ENCODE results near the gene DCLK1. TPM values are rescaled to one million over a fixed set of nuclear protein-coding genes. Genes with fewer than 3 reads are reported as not detected.

The DCLK1 gene
- total and polyA plus RNA-seq, 9 donors: 42.0 to 109 (median 87.9) TPM

DNA sequence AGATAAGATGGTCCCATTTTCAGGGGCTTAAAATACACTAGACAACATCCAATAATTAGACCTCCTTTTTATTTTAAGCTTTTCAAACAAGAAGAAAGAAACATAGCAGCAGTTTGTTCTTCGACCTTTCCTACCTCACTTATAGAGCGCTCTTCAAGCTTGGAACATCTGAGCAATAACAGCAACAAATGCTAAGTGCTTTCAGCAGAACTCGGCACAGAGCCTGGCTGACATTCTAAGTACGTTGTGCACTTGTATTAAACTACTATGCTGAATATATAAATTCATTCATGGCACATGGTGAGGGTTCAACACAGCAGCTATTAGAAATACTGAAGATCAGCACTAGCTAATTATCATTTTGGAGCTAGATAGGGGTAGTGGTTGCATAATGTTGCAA, 398.6 kb downstream of the DCLK1 start:
- Histone ChIP-seq H3K4me3 (ENCODE audit: low read length) (no peak overlapping the region), H3K4me1 (ENCODE audit: control insufficient read depth, insufficient read depth, low read length) (peaks cover 20% of the 10 kb centered on the region), H3K9me3 (replicated peaks; ENCODE audit: control insufficient read depth, low read depth, low read length) (no peaks in the 10 kb centered on the region), H3K27ac (ENCODE audit: low read length) (no peak overlapping the region), H3K27me3 (ENCODE audit: control insufficient read depth, insufficient read depth, low read length) (no peaks in the 10 kb centered on the region), H3K36me3 (ENCODE audit: control insufficient read depth, insufficient read depth, low read length) (no peaks in the 10 kb centered on the region)
- WGBS (ENCODE audit: insufficient coverage): 80% methylated on average over 1 of the region's 4 CpGs
- peak; percentile 90 for DNase-seq

DNA sequence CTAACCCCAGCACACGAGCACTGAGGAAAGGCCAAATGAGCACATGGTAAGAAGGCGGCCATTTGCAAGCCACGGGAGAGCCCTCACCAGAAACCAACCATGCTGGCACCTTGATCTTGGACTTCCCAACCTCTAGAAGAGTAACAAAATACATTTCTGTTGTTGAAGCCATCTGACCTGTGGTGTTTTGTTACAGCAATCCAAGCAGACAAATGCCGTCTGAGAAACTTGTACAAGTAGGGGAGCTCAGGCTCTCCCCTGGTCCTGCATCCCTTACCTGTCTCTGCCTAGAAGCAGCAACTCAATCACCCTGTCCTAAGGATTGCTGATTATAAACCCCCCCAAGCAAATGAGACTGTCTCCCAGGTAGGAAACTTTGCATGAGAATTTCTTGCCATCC, 399.7 kb downstream of the DCLK1 start:
- DNase-seq: no peak
- no peaks in the 10 kb centered on the region for H3K36me3 ChIP-seq (ENCODE audit: control insufficient read depth, insufficient read depth, low read length)
- H3K27me3 ChIP-seq (ENCODE audit: control insufficient read depth, insufficient read depth, low read length): no peaks in the 10 kb centered on the region
- H3K27ac ChIP-seq (ENCODE audit: low read length): no peak overlapping the region
- peaks cover 20% of the 10 kb centered on the region for H3K4me1 ChIP-seq (ENCODE audit: control insufficient read depth, insufficient read depth, low read length)
- 60% methylated on average over 1 of the region's 4 CpGs for WGBS (ENCODE audit: insufficient coverage)
- no peak overlapping the region for H3K4me3 ChIP-seq (ENCODE audit: low read length)
- H3K9me3 ChIP-seq (replicated peaks; ENCODE audit: control insufficient read depth, low read depth, low read length): no peaks in the 10 kb centered on the region

GRCh38 chr13:35729926-35730627, 401.1 kb downstream of the DCLK1 start:
- H3K9me3 ChIP-seq (replicated peaks; ENCODE audit: control insufficient read depth, low read depth, low read length): no peaks in the 10 kb centered on the region
- DNase-seq: peak; percentile 77

DNA sequence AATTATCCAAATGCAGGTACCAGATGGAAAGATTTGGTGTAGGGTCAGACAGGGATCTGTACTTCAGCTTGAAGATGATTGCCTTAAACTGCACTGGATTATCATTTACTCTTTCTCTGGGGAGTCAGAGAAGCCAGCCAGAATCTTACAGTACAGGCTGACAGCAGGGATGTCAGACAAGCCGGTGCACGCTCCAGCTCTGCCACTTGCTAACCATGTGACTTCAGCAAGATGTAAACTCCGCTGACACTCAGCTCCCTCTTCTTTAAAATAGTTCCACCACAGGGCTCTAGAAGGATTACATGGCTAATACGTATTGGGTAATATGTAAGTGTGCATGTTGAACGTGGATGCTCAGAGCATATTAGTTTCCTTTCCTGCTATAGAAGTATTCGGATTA, 403.3 kb downstream of the DCLK1 start:
- Histone ChIP-seq H3K36me3 (ENCODE audit: control insufficient read depth, insufficient read depth, low read length) (no peaks in the 10 kb centered on the region), H3K9me3 (replicated peaks; ENCODE audit: control insufficient read depth, low read depth, low read length) (no peaks in the 10 kb centered on the region), H3K27me3 (ENCODE audit: control insufficient read depth, insufficient read depth, low read length) (no peaks in the 10 kb centered on the region), H3K4me3 (ENCODE audit: low read length) (no peak overlapping the region), H3K27ac (ENCODE audit: low read length) (no peak overlapping the region), H3K4me1 (ENCODE audit: control insufficient read depth, insufficient read depth, low read length) (peaks cover 28% of the 10 kb centered on the region)
- DNase-seq: no peak
- 54% methylated on average over 3 of the region's 6 CpGs for WGBS (ENCODE audit: insufficient coverage)

More at GRCh38 chr13:35729926-35730627, 401.1 kb downstream of the DCLK1 start:
- no peaks in the 10 kb centered on the region for H3K27me3 ChIP-seq (ENCODE audit: control insufficient read depth, insufficient read depth, low read length)
- H3K4me3 ChIP-seq (ENCODE audit: low read length): no peak overlapping the region
- 37% methylated on average over 4 of the region's 5 CpGs for WGBS (ENCODE audit: insufficient coverage)
- no peaks in the 10 kb centered on the region for H3K36me3 ChIP-seq (ENCODE audit: control insufficient read depth, insufficient read depth, low read length)
- peaks cover 23% of the 10 kb centered on the region for H3K4me1 ChIP-seq (ENCODE audit: control insufficient read depth, insufficient read depth, low read length)
- peak overlapping the region; percentile 76 for H3K27ac ChIP-seq (ENCODE audit: low read length)

- H3K27ac ChIP-seq (ENCODE audit: low read length): peak overlapping the region; percentile 82
- H3K27me3 ChIP-seq (ENCODE audit: control insufficient read depth, insufficient read depth, low read length): no peaks in the 10 kb centered on the region
- no peaks in the 10 kb centered on the region for H3K9me3 ChIP-seq (replicated peaks; ENCODE audit: control insufficient read depth, low read depth, low read length)
- 0% methylated on average over 2 of the region's 6 CpGs for WGBS (ENCODE audit: insufficient coverage)
- H3K36me3 ChIP-seq (ENCODE audit: control insufficient read depth, insufficient read depth, low read length): no peaks in the 10 kb centered on the region
- no peak overlapping the region for H3K4me3 ChIP-seq (ENCODE audit: low read length)
- peak; percentile 63 for DNase-seq
- H3K4me1 ChIP-seq (ENCODE audit: control insufficient read depth, insufficient read depth, low read length): peaks cover 27% of the 10 kb centered on the region
These were observed 406.7 kb downstream of the DCLK1 start for GRCh38 chr13:35724446-35724845.

DNA sequence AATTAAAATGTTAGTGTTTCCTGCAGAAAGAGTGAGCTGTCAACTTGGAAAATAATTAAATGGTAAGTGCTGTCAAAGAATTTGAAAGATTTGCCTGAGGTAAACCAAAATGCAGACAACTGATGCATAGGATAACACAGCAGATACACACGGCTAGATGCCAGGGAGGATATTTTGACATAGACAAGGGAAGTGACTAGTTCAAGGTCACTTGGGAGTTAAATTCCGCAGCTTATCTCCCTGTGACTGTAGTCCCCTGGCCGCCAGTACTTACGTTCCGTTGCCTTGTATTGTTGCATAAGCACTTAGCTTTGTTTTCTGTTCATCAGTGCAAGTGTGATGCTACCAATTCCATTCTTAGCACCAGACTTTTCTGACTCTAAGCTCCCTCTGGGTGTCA, 407.4 kb downstream of the DCLK1 start:
- no peak overlapping the region for H3K4me3 ChIP-seq (ENCODE audit: low read length)
- no peaks in the 10 kb centered on the region for H3K27me3 ChIP-seq (ENCODE audit: control insufficient read depth, insufficient read depth, low read length)
- DNase-seq: peak; percentile 52
- H3K36me3 ChIP-seq (ENCODE audit: control insufficient read depth, insufficient read depth, low read length): no peaks in the 10 kb centered on the region
- H3K27ac ChIP-seq (ENCODE audit: low read length): peak overlapping the region; percentile 82
- peaks cover 27% of the 10 kb centered on the region for H3K4me1 ChIP-seq (ENCODE audit: control insufficient read depth, insufficient read depth, low read length)
- H3K9me3 ChIP-seq (replicated peaks; ENCODE audit: control insufficient read depth, low read depth, low read length): no peaks in the 10 kb centered on the region
- WGBS (ENCODE audit: insufficient coverage): 0% methylated on average over 1 of the region's 5 CpGs

DNA sequence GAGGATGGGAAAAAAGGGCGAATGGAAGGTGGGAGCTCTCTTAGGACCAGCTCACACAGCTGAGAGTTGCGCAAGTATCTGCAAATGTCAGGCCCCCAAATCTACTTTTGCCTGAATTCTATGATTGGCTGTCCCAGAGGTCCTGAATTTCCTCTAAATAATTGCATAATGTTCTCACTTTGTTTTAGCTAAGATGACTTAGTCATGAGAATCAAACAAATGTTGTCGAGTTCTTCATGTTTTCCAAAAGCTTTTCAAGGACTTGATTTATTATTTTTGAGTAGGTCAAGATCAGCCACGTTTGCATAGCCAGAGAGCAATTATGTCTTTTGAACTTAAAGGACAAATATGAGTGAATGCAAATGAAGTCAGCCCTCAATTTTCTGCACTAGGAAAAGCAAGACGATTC, 408.1 kb downstream of the DCLK1 start:
- Histone ChIP-seq H3K36me3 (ENCODE audit: control insufficient read depth, insufficient read depth, low read length) (no peaks in the 10 kb centered on the region), H3K4me3 (ENCODE audit: low read length) (no peak overlapping the region), H3K27ac (ENCODE audit: low read length) (peak overlapping the region; percentile 82), H3K9me3 (replicated peaks; ENCODE audit: control insufficient read depth, low read depth, low read length) (no peaks in the 10 kb centered on the region), H3K27me3 (ENCODE audit: control insufficient read depth, insufficient read depth, low read length) (no peaks in the 10 kb centered on the region), H3K4me1 (ENCODE audit: control insufficient read depth, insufficient read depth, low read length) (peaks cover 27% of the 10 kb centered on the region)
- whole genome bisulfite sequencing (ENCODE audit: insufficient coverage): 22% methylated on average over 3 of the region's 5 CpGs
- peak; percentile 90 for DNase-seq

- no CpG with 5 or more reads among the region's 9 CpGs for WGBS (ENCODE audit: insufficient coverage)
- peaks cover 27% of the 10 kb centered on the region for H3K4me1 ChIP-seq (ENCODE audit: control insufficient read depth, insufficient read depth, low read length)
- peak overlapping the region; percentile 82 for H3K27ac ChIP-seq (ENCODE audit: low read length)
- H3K27me3 ChIP-seq (ENCODE audit: control insufficient read depth, insufficient read depth, low read length): no peaks in the 10 kb centered on the region
- no peaks in the 10 kb centered on the region for H3K36me3 ChIP-seq (ENCODE audit: control insufficient read depth, insufficient read depth, low read length)
- no peak overlapping the region for H3K4me3 ChIP-seq (ENCODE audit: low read length)
- peak; percentile 90 for DNase-seq
- no peaks in the 10 kb centered on the region for H3K9me3 ChIP-seq (replicated peaks; ENCODE audit: control insufficient read depth, low read depth, low read length)
These were observed 408.6 kb downstream of the DCLK1 start for GRCh38 chr13:35722458-35723052.

GRCh38 chr13:35720690-35721554, 410.3 kb downstream of the DCLK1 start:
- Histone ChIP-seq H3K9me3 (replicated peaks; ENCODE audit: control insufficient read depth, low read depth, low read length) (no peaks in the 10 kb centered on the region), H3K27ac (ENCODE audit: low read length) (peak overlapping the region; percentile 82), H3K36me3 (ENCODE audit: control insufficient read depth, insufficient read depth, low read length) (no peaks in the 10 kb centered on the region), H3K4me3 (ENCODE audit: low read length) (no peak overlapping the region), H3K4me1 (ENCODE audit: control insufficient read depth, insufficient read depth, low read length) (peaks cover 36% of the 10 kb centered on the region), H3K27me3 (ENCODE audit: control insufficient read depth, insufficient read depth, low read length) (no peaks in the 10 kb centered on the region)
- 41% methylated on average over 16 of the region's 21 CpGs for WGBS (ENCODE audit: insufficient coverage)
- DNase-seq: peak; percentile 63

- H3K4me3 ChIP-seq (ENCODE audit: low read length): no peak overlapping the region
- H3K36me3 ChIP-seq (ENCODE audit: control insufficient read depth, insufficient read depth, low read length): no peaks in the 10 kb centered on the region
- H3K9me3 ChIP-seq (replicated peaks; ENCODE audit: control insufficient read depth, low read depth, low read length): no peaks in the 10 kb centered on the region
- no peaks in the 10 kb centered on the region for H3K27me3 ChIP-seq (ENCODE audit: control insufficient read depth, insufficient read depth, low read length)
- no peak overlapping the region for H3K27ac ChIP-seq (ENCODE audit: low read length)
- H3K4me1 ChIP-seq (ENCODE audit: control insufficient read depth, insufficient read depth, low read length): peaks cover 41% of the 10 kb centered on the region
- 54% methylated on average over 4 of the region's 5 CpGs for WGBS (ENCODE audit: insufficient coverage)
- no peak for DNase-seq
These were observed 410.9 kb downstream of the DCLK1 start for GRCh38 chr13:35720290-35720689.
